ENCODE results near the gene CAST.

DNA sequence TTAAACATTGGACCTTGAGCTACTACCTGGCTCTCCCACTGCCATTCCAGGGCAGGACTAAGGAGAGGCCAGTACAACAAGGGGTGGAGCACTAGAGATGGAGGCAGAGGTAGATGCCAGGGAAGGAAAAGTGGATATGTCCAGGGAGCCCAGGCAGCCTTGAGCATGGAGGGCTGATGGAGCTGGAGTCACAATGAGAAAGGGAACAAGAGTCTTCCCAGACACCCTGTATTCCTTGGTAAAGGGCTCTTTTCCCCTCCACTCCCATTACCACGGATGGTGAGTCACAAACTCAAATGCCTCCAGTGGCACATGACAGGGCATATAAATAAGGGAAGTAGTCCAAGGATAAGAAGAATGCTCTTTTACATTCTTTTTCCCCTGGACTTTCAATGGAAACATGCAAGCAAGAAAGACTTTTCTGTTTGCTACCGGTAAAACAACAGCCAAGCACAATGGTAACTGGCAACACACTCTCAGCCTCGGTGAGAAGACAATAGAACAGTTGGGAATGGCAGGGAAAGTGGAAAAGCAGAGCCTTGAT lies 128.9 kb downstream of the CAST start:
- no peak for TF ChIP-seq POLR2A (IDR thresholded peaks at IDR 0.05)
- TF ChIP-seq, protein P1, sequence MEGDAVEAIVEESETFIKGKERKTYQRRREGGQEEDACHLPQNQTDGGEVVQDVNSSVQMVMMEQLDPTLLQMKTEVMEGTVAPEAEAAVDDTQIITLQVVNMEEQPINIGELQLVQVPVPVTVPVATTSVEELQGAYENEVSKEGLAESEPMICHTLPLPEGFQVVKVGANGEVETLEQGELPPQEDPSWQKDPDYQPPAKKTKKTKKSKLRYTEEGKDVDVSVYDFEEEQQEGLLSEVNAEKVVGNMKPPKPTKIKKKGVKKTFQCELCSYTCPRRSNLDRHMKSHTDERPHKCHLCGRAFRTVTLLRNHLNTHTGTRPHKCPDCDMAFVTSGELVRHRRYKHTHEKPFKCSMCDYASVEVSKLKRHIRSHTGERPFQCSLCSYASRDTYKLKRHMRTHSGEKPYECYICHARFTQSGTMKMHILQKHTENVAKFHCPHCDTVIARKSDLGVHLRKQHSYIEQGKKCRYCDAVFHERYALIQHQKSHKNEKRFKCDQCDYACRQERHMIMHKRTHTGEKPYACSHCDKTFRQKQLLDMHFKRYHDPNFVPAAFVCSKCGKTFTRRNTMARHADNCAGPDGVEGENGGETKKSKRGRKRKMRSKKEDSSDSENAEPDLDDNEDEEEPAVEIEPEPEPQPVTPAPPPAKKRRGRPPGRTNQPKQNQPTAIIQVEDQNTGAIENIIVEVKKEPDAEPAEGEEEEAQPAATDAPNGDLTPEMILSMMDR (IDR thresholded peaks at IDR 0.05), result no peak
